ENCODE measurements around the gene MGMT. TPM values are rescaled to one million over a fixed set of nuclear protein-coding genes. Genes with fewer than 3 reads are reported as not detected.

MGMT gene
- polyA plus RNA-seq, 1 of the 3 experiments (the other 2 are of a cell fraction) = 10.8 TPM

GRCh38 chr10:129637010-129637409 lies 170.0 kb downstream of the MGMT start:
- no peak for DNase-seq
- Histone ChIP-seq H3F3A (replicated peaks; ENCODE audit: insufficient read depth) (no peaks in the 10 kb centered on the region), H4K20me1 (ENCODE audit: insufficient read depth) (no peaks in the 10 kb centered on the region), H3K4me2 (no peak overlapping the region), H3K9me3 (peaks cover 5% of the 10 kb centered on the region; the same call in 1 of the 2 replicates), H2AFZ (ENCODE audit: low read depth) (no peak overlapping the region), H3K9ac (no peak overlapping the region), H3K4me1 (ENCODE audit: control insufficient read depth in 1 of 2, insufficient read depth in 2 of 2, low read depth in 1 of 2, low read length in 1 of 2) (no peaks in the 10 kb centered on the region), H3K36me3 (replicated peaks in 1 of 2; ENCODE audit: control insufficient read depth in 1 of 2, insufficient read depth in 2 of 2, low read length in 1 of 2) (no peaks in the 10 kb centered on the region), H3K4me3 (ENCODE audit: low read depth in 2 of 2, low read length in 1 of 2) (no peak overlapping the region), H3K79me2 (ENCODE audit: insufficient read depth) (no peaks in the 10 kb centered on the region), H3K27ac (ENCODE audit: low read depth in 2 of 2, low read length in 1 of 2) (no peak overlapping the region), H3K27me3 (ENCODE audit: insufficient read depth) (no peaks in the 10 kb centered on the region), H3K9me2 (no peaks in the 10 kb centered on the region)
- TF ChIP-seq, protein P1, sequence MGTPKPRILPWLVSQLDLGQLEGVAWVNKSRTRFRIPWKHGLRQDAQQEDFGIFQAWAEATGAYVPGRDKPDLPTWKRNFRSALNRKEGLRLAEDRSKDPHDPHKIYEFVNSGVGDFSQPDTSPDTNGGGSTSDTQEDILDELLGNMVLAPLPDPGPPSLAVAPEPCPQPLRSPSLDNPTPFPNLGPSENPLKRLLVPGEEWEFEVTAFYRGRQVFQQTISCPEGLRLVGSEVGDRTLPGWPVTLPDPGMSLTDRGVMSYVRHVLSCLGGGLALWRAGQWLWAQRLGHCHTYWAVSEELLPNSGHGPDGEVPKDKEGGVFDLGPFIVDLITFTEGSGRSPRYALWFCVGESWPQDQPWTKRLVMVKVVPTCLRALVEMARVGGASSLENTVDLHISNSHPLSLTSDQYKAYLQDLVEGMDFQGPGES (IDR thresholded peaks at IDR 0.05; ENCODE audit: low read depth, low read length) = no peak
- CTCF ChIA-PET = no interaction called here
- POLR2A ChIA-PET = no interaction called here
- 47% methylated on average over 3 of the region's 3 CpGs for WGBS (ENCODE audit: low lambda C conversion rate)

DNA sequence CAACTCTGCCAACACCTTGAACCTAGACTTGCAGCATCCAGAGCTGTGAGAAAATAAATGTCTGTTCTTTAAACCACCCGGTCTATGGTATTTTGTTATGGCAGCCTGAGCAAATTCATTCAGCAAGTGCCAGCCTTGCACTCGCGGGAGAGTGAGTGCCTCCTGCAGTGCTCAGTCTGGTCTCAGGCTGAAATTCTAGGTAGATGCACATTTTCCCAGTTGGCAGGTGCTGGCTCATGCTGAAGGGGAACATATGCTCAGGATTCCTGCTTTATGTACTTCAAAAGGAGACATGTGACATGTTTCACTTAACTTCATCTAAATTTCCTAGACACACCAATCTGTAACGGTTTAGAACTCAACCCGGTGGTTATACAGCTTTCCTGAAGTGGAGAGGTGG lies 170.8 kb downstream of the MGMT start:
- H3K9me3 ChIP-seq = peaks cover 5% of the 10 kb centered on the region; the same call in 1 of the 2 replicates
- ChIA-PET POLR2A (no interaction called here), CTCF (no interaction called here)
- H4K20me1 ChIP-seq (ENCODE audit: insufficient read depth) = no peaks in the 10 kb centered on the region
- TF ChIP-seq GATA2 (CRISPR knock-in tag; IDR thresholded peaks at IDR 0.05) (no peak), POLR2AphosphoS5 (IDR thresholded peaks at IDR 0.05; ENCODE audit: low read depth, low read length) (no peak), PBX3 (IDR thresholded peaks at IDR 0.05) (no peak), USF1 (IDR thresholded peaks at IDR 0.05; ENCODE audit: borderline replicate concordance, low read depth) (no peak), GABPA (IDR thresholded peaks at IDR 0.05; ENCODE audit: low read depth) (no peak), EP300 (IDR thresholded peaks at IDR 0.05; ENCODE audit: borderline replicate concordance in 1 of 2, low read depth in 1 of 2, low read length in 1 of 2) (no peak), MEF2A (IDR thresholded peaks at IDR 0.05; ENCODE audit: borderline replicate concordance, low read depth) (no peak), FOSL2 (IDR thresholded peaks at IDR 0.05; ENCODE audit: borderline replicate concordance, low read depth) (no peak)
- TF ChIP-seq, protein P2, sequence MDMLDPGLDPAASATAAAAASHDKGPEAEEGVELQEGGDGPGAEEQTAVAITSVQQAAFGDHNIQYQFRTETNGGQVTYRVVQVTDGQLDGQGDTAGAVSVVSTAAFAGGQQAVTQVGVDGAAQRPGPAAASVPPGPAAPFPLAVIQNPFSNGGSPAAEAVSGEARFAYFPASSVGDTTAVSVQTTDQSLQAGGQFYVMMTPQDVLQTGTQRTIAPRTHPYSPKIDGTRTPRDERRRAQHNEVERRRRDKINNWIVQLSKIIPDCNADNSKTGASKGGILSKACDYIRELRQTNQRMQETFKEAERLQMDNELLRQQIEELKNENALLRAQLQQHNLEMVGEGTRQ (IDR thresholded peaks at IDR 0.05; ENCODE audit: borderline replicate concordance, low read depth, low read length) = no peak
- no peak overlapping the region for H3K4me3 ChIP-seq (ENCODE audit: low read depth in 2 of 2, low read length in 1 of 2)
- H3K36me3 ChIP-seq (replicated peaks in 1 of 2; ENCODE audit: control insufficient read depth in 1 of 2, insufficient read depth in 2 of 2, low read length in 1 of 2) = no peaks in the 10 kb centered on the region
- no peak overlapping the region for H2AFZ ChIP-seq (ENCODE audit: low read depth)
- H3K27ac ChIP-seq (ENCODE audit: low read depth in 2 of 2, low read length in 1 of 2) = no peak overlapping the region
- no peak for DNase-seq
- H3K4me1 ChIP-seq (ENCODE audit: control insufficient read depth in 1 of 2, insufficient read depth in 2 of 2, low read depth in 1 of 2, low read length in 1 of 2) = no peaks in the 10 kb centered on the region
- H3K9ac ChIP-seq = no peak overlapping the region
- H3K27me3 ChIP-seq (ENCODE audit: insufficient read depth) = no peaks in the 10 kb centered on the region
- H3F3A ChIP-seq (replicated peaks; ENCODE audit: insufficient read depth) = no peaks in the 10 kb centered on the region
- H3K79me2 ChIP-seq (ENCODE audit: insufficient read depth) = no peaks in the 10 kb centered on the region
- H3K9me2 ChIP-seq = no peaks in the 10 kb centered on the region
- H3K4me2 ChIP-seq = no peak overlapping the region
- WGBS (ENCODE audit: low lambda C conversion rate) = 74% methylated on average over 3 of the region's 5 CpGs

All from SK-N-SH (cell line).